BE2C (cell line): ENCODE results near the gene YIF1B.

ENCODE experiments used
- DNase-seq: peaks from one replicate; pipeline ENCODE4 v3.0.0-alpha.2; 2020
- H3K27me3 ChIP-seq: fragments of 250-450 bp; sonication (Bioruptor Pico); 2 replicates; pipeline ENCODE4 v1.5.1; 2020; ENCODE audit warnings: mild to moderate bottlenecking
- H3K36me3 ChIP-seq: fragments of 250-450 bp; sonication (Bioruptor Pico); 2 replicates; pipeline ENCODE4 v1.5.1; 2020; ENCODE audit warnings: mild to moderate bottlenecking
- H3K4me1 ChIP-seq: fragments of 250-450 bp; sonication (Bioruptor Pico); 2 replicates; pipeline ENCODE4 v1.5.1; 2020
- H3K4me3 ChIP-seq: 2 replicates; pipeline ENCODE4 v1.5.1; 2011; ENCODE audit warnings: low read depth, low read length
- H3K9me3 ChIP-seq: fragments of 250-450 bp; sonication (Bioruptor Pico); 2 replicates; pipeline ENCODE4 v1.5.1; 2020
- CTCF ChIP-seq: IDR thresholded peaks from 2 replicates; pipeline ENCODE4 v1.5.1; 2012; ENCODE audit warnings: mild to moderate bottlenecking, low read depth, low read length

YIF1B gene

GRCh38 chr19:38283271-38283670 is 32.5 kb downstream of the YIF1B start:
- no peak for TF ChIP-seq CTCF
- no peaks in the 10 kb centered on the region for H3K27me3 ChIP-seq
- no peaks in the 10 kb centered on the region for H3K9me3 ChIP-seq
- H3K4me3 ChIP-seq, result no peak overlapping the region
- DNase-seq, result no peak
- H3K4me1 ChIP-seq, result no peaks in the 10 kb centered on the region; the same call in 1 of the 2 replicates
- no peaks in the 10 kb centered on the region for H3K36me3 ChIP-seq

- Histone ChIP-seq H3K4me3 (no peak overlapping the region), H3K27me3 (no peaks in the 10 kb centered on the region), H3K4me1 (no peaks in the 10 kb centered on the region; the same call in 1 of the 2 replicates), H3K36me3 (no peaks in the 10 kb centered on the region), H3K9me3 (no peaks in the 10 kb centered on the region)
- no peak for DNase-seq
- no peak for TF ChIP-seq CTCF
Observed at GRCh38 chr19:38281811-38282566, 33.8 kb downstream of the YIF1B start.

- DNase-seq, result no peak
- H3K36me3 ChIP-seq, result no peaks in the 10 kb centered on the region
- H3K4me1 ChIP-seq, result no peaks in the 10 kb centered on the region; the same call in 1 of the 2 replicates
- H3K9me3 ChIP-seq, result no peaks in the 10 kb centered on the region
- H3K27me3 ChIP-seq, result no peaks in the 10 kb centered on the region
- H3K4me3 ChIP-seq, result no peak overlapping the region
- TF ChIP-seq CTCF, result no peak
Observed at GRCh38 chr19:38280030-38280921, 35.5 kb downstream of the YIF1B start.

GRCh38 chr19:38278751-38279150 is 37.0 kb downstream of the YIF1B start:
- H3K4me3 ChIP-seq, result no peak overlapping the region
- H3K27me3 ChIP-seq, result no peaks in the 10 kb centered on the region
- H3K36me3 ChIP-seq, result no peaks in the 10 kb centered on the region
- H3K4me1 ChIP-seq, result no peaks in the 10 kb centered on the region; the same call in 1 of the 2 replicates
- no peaks in the 10 kb centered on the region for H3K9me3 ChIP-seq
- no peak for TF ChIP-seq CTCF
- DNase-seq, result no peak

GRCh38 chr19:38277969-38278680 is 37.6 kb downstream of the YIF1B start:
- no peaks in the 10 kb centered on the region for H3K36me3 ChIP-seq
- TF ChIP-seq CTCF, result no peak
- no peak for DNase-seq
- H3K27me3 ChIP-seq, result no peaks in the 10 kb centered on the region
- H3K4me1 ChIP-seq, result no peaks in the 10 kb centered on the region; the same call in 1 of the 2 replicates
- no peaks in the 10 kb centered on the region for H3K9me3 ChIP-seq
- no peak overlapping the region for H3K4me3 ChIP-seq
